Measurements from ENCODE around the gene CD84.

DNA sequence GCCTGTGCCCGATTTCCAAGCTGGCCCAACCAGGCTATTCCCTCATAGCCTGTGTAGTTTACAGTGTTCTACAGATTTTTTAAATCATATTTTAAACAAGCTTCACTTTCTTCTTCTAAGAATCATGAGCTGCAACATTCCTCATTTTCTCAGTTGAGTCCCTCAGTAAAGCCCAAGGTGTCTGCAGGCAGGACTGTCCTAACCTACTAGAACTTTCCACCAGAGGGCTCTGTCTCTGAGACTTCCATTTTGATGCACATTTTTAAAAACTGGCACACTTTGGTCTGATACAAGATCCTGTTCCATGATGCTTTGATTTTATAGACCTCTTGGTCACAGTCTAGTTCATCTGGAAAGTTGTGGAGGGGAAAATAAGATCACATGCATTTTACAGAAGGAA, 34.6 kb downstream of the CD84 start:
- TF ChIP-seq, protein P1, sequence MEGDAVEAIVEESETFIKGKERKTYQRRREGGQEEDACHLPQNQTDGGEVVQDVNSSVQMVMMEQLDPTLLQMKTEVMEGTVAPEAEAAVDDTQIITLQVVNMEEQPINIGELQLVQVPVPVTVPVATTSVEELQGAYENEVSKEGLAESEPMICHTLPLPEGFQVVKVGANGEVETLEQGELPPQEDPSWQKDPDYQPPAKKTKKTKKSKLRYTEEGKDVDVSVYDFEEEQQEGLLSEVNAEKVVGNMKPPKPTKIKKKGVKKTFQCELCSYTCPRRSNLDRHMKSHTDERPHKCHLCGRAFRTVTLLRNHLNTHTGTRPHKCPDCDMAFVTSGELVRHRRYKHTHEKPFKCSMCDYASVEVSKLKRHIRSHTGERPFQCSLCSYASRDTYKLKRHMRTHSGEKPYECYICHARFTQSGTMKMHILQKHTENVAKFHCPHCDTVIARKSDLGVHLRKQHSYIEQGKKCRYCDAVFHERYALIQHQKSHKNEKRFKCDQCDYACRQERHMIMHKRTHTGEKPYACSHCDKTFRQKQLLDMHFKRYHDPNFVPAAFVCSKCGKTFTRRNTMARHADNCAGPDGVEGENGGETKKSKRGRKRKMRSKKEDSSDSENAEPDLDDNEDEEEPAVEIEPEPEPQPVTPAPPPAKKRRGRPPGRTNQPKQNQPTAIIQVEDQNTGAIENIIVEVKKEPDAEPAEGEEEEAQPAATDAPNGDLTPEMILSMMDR (IDR thresholded peaks at IDR 0.05), result peak in 1 of 3 experiments; percentile 4
- no peak for TF ChIP-seq POLR2A (IDR thresholded peaks at IDR 0.05)
